CD4-positive, alpha-beta T cell treated with Interleukin-17A for 1 hour (primary cell): Measurements from ENCODE around the gene CCT7.

ENCODE experiments used
- DNase-seq: peaks from one replicate; pipeline ENCODE4 v3.0.0-alpha.2; 2020

Gene CCT7

DNA sequence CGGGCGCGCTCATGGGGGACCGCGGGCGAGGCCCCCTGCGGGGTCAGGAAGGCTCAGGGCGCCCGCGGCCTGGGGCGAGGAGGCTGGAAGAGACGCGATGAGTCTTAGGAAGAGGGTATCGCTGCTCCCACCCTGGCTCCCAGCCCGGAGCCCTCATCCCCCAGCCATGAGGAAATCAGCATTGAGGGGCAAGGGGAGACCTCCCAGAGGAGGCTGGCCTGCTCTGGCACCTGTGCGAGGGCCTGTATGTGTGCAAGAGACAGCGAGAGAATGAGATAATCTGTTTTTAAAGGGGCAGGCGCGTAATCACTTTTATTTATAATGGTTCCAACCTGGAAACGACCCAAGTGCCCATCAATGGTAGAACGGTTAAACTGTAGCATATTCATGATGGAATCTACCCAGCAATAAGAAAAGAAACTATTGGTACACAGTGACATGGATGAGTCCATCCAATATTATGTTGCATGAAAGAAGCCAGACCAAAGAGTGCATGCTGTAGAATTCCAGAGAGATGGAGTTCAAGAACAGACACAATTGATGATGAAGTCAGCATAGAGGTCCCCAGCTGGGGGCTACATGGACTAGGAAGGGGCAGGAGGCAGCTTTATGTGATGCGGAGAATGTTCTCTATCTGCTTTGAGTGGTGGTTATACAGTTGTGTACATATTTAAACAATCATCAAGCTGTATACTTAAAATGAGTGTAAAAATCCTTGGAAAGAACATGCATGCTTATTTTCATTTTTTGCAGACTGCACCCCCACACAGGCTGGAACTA lies 35.8 kb downstream of the CCT7 start:
- DNase-seq: no peak

DNA sequence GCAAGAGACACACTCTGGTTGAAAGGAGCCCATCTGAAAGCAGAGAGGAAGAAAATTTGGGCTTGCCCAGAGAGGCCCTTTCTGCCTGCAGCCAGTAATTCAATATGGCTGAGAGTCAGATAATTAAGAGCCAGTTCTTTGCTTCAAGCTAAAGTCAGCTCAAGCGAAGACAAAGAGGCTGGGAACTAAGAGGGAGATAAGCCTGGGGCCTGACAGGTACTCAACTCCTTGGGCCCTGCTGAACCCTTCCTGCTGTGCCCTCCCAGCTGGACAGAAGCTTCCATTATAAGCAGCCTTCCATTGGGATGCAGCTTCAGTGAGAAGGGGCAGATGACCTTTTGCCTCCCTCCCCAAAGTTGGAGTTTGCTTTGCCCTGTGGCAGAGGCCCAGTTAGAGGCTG lies 38.2 kb downstream of the CCT7 start:
- DNase-seq: no peak

DNA sequence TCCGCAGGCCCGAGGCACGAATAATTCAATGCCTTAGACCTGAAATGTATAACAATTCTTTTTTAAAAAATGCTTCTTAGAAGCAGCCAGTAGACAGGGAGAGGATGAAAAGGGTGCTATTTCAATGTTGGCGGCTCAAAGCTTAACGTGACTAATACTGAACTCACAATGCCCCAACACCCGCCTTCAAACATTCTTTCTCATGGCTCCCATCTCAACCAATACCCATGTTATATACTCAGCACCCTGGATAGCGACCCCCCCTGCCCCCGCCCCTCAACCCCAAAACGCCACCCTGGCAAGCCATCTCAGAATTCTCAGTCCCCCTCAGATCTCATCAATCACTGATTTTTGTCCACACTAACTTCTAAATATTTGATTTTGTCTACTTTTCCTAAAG lies 45.7 kb downstream of the CCT7 start:
- DNase-seq: no peak

DNA sequence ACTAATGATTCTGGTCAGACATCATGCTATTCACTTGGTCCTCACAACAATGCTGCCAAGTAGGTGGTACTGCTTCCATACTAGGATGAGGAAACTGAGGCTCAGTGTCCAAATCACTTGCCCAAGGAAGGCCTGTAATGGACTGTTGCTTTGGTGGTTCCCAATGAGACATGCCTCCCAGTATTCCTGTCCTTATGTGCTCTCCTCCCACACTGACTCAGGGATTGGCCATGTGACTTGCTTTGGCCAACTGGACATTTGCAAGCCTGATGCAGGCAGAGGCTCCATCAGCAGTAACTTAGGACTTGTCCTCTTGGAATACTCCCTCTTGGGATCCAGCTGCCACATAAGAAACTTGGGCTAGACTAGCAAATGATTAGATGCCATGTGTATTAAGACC lies 47.1 kb downstream of the CCT7 start:
- DNase-seq: no peak

DNA sequence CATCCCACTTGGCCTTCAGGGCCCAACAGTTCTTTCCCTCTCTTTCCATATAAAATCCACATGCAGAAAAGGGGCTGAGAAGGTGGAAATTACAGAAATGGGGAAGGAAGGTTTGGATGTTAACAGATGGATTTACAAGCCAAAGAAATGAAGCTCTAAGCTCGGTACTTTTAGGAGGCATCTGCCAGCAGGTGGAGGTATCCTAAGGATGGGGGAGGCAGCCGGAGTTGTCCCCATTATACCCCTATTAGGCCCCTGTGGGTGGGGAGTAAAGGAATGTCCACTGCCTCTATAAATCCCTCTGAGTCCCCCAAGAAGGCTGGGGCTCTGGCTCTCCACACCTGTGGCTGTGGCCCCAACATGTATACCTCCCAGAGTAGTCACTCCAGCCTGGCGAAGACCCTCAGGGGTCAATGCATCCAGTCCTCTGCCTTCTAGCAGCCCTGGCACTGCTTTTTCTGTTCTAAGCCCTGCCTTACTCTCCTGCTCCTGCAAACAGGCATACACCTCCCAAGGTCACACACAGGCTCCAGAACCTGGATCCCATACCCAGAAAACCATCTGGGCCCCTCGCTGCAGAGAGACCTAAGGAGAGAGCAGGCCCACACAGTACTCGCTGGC lies 48.9 kb downstream of the CCT7 start:
- DNase-seq: no peak

DNA sequence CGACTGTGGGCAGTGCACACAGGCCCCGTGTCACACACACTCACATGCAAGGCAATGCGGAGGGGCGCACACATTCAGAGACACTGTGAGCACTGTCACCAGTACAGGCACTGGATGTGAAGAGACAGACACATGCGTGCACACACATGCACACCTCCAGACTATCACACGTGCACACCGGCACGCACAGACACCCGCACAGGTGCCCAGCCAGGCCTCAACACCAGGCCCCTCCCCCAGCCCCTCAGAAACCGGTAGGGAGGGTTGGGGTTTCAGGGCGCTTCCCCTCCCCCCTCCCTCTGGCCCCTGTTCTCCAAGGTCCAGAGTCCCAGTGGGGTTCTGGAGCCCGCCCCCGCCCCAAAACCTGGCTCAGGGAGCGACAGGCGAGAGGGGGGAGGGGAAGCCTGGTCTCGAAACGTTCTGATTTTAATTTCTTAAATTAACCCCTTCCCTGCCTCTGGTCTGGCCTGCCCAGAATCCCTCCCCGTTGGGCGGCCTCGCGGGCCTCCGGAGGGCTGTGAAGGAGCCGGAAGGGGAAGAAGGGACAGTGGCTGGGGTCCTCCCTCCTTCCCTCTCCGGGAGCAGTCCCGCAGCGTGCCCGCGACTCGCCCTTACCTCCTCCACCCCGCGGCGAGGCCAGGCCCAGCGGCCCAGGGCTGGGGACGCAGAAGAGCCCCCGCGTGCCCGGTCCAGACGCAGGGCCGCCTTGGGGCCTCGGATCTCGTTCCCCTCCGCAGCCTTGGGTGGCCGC lies 49.6 kb downstream of the CCT7 start:
- DNase-seq: peak; percentile 14

DNA sequence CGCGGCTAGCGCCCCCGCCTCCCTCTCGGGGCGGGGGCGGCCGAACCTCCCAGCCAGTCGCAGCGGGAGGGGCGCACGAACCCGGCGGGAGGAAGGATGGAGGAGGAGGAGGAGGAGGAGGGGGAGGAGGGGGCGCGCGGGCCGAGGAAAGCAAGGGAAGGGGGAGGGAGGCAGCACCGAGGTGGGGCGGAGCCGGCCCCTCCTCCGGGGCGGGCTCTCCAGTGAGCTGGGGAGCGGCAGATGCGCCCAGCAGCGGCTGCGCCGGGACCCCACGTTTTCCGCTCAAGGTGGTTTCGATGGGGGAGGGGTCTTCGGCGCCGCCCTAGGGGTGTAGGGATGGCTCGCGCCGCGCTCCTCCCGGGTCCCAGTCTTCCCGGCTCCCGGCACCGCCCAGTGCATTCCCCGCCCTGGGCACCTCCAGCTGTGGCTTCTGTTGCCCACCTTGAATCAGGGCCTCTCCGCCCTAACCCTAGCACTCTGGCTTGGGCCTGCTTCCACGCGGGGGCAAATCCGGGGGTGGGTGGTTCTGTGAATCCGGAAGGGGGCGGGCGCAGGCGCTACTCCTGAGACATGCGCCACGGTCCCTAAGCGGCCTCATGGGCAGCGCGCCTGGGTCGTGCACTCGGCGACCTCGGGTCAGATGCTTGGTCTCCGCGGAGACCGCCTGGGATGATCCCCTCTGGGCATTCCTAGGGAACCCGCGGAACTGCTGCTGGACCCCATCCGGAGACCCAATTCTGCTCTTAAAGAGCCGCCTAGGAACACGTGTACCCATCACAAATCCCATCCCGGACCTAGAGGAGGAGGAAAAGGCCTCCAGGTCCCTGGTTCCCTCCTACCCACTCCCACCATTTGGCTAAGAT lies 50.4 kb downstream of the CCT7 start, which contains the start of gene FBXO41:
TSS of gene FBXO41 (minus strand) at position 183 of the 863 bp plus-strand sequence. CDS start 14,848 bp downstream, outside the sequence.
- DNase-seq: peak; percentile 74

DNA sequence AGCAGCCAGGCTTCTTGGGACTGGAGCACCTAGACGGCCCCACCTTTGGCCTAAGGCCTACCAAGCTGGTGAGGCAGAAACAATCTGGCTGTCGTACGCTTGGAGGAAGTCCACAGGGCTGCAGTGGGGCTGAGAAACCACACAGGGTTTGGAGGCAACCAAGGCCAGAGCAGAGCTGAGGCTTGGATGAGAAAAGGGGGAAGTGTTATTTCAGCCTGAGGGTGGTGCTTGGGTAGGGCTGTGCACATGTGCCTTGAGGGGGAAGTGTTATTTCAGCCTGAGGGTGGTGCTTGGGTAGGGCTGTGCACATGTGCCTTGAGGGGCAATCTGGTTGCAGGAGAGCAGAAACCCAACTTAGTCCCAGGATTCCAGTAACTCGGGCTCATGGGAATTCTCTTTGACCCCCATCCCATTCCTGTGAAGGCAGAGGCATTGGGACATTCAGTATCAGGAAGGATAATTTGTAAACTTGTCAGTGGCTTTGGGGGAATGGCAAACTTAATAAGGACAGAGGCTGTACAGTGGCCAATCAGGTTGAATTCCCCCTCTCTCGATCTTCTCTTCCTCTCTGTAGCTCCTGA lies 51.1 kb downstream of the CCT7 start:
- peak; percentile 26 for DNase-seq

DNA sequence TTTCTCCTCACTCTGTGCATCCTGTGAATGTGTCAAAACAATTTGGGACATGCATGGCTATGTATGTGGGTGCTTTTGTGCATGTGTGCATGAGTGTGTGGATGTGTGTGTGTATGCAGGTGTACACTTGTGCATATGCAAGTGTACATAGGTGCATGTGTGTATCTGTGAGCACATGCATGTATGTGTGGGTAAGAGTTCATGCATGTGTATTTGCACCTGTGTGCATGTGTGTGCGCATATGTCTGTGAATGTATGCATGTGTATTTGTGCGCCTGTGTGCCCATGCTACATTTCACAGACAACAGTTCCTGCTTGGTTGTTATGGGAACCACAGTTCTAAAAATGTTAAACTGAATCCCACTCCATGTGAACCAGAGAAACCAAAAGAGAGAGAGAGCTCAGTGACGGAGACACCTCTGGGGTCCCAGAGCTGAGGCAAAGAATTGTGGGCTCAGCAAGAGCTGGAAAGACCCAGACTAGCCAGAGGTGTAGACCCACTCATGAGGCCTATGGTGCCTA lies 52.1 kb downstream of the CCT7 start:
- DNase-seq: no peak

DNA sequence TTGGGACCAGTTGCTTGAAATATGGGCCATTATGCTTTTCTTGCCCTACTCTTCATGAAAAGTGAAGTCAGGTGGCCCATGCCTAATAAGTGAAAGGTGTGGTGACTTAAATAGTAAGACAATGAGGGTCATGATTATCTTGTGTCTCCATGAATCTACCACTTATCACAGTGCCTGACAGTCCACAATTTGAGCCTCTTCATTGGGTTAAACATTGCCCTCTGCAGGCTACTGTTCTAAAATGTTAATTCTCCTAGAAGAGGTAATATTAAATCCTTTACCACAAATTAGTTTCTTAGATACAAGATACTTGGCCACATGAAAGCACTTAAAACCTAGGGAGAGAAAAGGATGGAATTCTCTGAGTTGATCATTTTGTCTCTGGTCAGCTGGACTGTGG lies 55.2 kb downstream of the CCT7 start:
- no peak for DNase-seq

DNA sequence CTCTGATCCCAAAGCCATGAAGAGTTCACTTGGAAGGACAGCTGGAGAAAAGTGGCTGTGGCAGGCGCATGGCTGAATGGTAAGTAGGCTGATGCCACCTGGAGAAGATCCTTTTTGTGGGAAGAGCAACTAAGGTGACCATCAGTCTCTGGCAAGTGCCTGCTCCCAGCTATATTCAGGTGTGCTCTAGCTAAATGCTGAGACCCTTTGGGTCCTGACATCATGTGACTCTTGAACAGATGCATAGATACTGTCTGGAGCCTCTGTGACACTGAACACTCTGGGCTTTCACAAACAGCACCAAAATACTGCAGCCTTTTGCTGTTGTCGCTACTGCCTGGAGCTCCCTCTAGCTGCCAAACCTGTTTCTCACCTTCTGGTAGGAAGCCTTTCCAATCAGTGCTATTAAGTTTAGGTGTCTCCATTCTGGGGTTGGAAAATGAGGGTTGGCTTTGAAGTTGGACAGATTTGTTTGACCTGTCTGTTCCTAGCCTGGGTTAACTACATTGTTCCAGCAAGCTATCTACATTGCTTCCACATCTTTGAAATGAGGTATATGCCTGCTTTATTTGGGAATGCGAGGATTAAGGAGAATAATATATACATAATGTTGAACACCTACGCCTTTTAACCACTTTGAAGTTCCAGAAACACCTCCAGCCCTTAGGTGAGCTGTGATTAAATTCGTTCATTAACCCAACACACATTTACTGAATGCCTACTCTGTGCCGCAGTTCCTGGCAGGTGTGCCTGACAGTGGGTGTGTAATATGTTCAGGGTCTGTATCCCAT lies 56.1 kb downstream of the CCT7 start:
- DNase-seq: peak; percentile 66

DNA sequence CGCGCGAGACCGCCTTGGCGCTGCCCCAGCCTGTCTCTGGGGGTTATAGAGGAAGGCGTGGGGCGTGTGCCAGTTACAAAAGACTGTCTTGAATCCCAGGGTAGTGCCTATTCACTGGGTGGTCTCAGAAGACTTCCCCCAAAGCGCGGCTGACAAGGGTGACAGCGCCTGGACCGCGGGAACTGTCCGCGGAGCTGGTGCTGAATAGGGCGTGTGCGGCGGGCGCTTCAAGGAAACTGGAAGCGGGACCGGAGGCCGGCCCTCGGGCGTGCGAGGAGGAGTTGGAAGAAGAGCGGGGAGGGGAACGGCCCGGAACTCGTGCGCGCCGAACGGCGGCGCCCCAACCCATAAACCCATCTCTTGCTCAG lies 57.0 kb downstream of the CCT7 start:
- peak; percentile 58 for DNase-seq

DNA sequence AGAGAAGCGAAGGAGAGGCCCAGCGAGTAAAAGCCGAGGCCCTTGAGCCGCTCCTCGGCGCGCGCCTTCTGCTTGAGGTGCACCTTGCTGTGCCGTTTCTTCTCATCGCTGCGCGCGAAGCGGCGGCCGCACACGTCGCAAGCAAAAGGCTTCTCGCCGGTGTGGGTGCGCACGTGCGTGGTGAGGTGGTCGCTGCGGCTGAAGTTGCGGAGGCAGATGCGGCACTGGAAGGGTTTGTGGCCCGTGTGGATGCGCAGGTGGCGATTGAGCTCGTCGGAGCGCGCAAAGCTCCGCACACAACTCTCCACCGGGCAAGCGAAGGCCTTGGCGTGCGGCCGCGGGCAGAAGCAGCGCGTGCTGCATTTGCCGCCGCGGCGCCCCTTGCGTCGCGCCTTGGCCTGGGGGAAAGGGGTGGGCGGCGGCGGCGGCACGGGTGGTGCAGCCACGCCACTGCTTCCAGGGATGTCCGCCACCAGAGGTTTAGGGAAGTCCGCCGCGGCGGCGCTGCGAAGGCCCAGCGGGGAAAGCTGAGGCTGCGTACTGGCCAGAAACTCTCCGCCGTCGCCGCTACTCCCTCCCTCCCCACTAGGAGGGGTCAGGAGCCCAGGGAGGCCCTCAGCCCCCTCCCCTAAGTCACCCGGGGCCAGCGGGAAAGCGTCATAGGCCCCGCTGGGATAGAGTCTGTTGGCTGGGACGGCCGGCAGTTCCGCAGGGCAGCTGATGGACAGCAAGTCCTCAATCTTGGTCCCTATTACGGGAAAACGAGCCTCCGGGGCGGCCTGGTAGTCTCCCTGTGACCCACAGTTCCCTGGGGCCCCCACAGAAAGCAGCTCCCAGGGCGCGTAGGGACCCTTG lies 57.6 kb downstream of the CCT7 start:
- peak; percentile 2 for DNase-seq

DNA sequence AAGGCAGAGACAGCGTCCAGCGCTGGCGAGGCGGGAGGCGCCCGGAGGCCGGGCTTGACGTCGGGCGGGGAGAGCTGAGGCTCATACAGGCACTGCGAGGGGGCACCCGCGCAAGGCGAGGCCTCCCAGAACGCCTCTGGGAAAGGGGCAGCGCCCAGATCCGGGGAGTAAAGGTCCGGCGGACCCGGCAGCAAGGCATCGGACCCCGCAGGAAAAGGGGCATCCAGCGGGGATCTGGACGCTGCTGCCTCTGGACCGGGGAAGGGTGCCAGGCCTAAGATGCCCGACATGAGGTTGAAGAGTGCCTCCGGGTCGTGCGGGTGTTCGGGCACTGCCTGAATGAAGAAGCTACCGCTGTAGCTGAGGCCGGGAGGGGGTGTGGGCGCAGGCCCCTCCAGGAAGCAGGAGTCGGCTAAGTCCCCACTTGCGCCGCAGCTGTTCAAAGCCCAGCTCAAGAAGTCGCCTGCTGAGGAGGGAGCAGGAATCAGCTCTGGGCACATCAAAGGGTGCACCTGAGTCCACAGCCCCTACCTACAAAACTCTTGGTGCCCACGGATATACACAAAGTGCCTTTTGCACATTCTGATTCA lies 58.3 kb downstream of the CCT7 start:
- no peak for DNase-seq

DNA sequence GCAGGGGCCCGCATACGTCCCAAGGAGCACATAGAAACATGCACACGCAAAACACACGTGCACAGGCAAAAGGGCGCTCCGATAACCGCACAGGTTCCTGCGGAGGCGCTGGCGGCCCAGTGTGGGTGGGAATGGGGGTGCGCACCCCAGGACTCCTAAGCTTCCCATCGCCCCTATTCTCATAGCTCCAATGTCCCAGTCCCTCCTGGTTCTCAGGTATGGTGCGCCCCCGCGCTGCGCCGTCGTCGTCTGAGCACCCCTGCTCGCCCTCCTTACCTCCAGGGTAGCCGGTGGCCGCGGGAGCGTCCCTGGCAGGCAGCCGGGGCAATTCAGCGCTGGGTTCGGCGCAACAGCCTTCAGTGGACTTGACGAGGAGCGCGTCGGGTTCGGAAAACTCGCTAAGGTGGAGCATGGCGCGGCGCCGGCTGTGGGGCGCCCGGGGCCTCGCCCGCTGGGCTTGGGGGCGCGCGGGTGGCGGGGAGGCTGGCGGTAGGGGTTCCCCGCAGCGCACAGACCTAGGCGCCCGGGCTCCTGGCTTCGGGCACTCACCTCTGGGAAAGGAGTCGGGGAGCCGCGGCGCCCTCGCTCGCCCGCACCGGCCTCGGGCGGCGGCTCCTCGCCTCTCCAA lies 58.9 kb downstream of the CCT7 start:
- DNase-seq: peak; percentile 4

DNA sequence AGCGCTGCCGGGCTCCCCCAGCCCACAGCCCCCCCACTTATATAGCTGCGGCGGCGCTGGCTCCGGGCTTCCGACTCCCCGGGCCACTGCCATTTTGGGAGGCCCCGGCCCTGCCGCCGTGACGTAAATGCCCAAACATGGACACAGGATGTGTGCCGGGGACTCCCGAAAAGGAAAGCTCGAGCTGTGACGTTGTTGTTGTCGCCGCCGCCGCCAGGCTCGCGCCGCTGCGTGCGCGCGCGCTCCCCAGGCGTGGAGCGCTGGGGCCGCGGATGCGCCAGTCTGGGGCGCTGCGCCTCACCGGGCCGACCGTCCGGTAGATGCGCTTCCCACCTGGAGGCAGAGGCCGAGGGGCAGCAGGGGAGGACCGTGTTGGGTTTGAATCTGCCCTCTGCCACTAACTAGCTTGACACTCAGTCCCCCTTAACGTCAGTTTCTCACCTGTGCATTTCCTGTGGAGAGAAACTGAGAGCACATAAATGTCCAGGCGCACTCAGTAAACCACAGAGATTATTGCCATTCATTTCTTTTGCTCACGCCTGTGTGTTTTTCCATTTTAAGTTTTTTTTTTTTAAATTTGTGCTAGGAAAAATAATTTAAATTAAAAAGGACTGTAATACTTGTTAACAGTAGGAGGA lies 59.5 kb downstream of the CCT7 start, which contains the start of gene EGR4:
TSS of gene EGR4 (minus strand) at position 15 of the 638 bp plus-strand sequence. CDS start 231 bp downstream, outside the sequence.
- peak; percentile 95 for DNase-seq

DNA sequence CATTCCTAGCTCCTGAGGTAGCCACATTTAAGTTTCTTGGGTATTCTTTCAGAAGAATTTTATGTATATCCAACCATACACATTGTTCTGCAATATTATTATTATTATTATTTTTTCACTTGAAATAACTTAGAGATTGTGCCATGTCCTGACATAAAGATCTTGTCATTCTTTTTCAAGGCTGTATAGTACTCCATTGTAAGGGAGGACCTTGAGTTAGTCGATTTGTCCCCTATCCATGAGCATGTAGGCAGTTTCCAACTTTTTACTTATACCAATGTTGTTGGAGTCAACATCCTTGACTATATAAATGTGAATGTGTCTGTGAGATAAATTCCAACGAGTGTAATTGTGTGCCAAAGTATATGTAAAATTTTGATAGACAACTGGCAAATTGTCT lies 60.1 kb downstream of the CCT7 start:
- no peak for DNase-seq

DNA sequence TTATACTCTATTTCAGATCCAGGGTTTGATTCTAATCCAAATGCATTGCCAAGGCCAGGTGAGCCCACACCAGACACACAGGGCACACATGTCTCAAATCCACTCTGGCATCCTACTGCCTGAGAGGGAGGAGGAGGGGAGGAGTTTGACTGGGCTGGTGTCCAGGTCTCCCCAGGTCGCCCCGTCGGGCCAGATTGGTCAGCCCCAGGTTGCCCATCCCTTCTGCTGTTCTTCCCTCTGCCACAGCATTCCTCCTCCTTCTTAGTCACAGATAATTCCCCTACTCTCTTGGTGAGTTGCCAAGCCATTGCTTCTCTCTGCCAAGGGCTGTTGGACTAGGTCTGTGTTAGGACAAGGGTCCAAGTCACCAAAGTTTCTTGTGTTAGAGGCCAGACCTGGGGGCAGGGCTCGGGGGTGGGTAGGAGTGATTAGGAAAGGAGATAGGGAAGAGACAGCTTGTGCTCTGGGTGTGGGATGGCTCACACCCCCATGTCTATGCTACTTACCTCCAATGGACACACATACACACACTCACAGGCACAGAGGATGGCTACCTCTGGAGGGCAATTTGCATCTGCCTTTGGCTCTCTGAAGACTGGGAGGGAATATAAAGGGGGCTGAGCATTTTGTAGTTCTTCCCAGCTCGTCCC lies 61.8 kb downstream of the CCT7 start:
- no peak for DNase-seq
